Measurements from ENCODE around the gene TEX19.
"Not testable (repeated sequence)": the region's sequence is repeated elsewhere in the genome, so short reads cannot be mapped to it uniquely, and the experiment has no call there.

TEX19 gene

GRCh38 chr17:82400830-82401229 is 41.8 kb downstream of the TEX19 start:
- peak overlapping the region; percentile 66 for H3K4me3 Mint-ChIP-seq
- H3K9me3 Mint-ChIP-seq: no peaks in the 10 kb centered on the region
- H3K36me3 Mint-ChIP-seq: peaks cover 16% of the 10 kb centered on the region
- peak; percentile 75 for DNase-seq
- CTCF ChIA-PET: interaction anchor here (1.3 kb wide), 1 partner anchor 9 kb away, joined by 3 read pairs; no protein-coding TSS in a partner anchor
- H3K4me1 Mint-ChIP-seq: peaks cover 22% of the 10 kb centered on the region
- no peaks in the 10 kb centered on the region for H3K27me3 Mint-ChIP-seq
- H3K27ac Mint-ChIP-seq: peak overlapping the region; percentile 77

DNA sequence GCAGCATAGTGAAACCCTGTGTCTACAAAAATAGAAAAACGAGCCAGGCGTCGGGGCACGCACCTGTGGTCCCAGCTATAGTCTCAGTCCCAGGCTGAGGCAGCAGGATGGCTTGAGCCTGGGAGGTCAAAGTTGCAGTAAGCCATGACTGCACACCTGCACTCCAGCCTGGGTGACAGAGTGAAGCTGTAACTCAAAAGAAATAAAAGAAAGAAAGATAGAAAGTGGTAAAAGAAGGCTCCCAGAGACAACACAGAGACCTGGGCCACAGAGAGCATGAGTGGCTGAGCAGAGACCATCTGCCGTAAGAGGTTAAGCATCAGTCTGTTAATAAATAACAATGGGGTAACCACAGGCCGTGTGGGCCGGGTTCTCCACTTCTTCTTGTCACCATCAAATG is 43.8 kb downstream of the TEX19 start:
- no peak for DNase-seq
- CTCF ChIA-PET: no interaction called here

GRCh38 chr17:82403662-82404660 is 44.9 kb downstream of the TEX19 start:
- Mint-ChIP-seq H3K4me1 (peaks cover 29% of the 10 kb centered on the region), H3K4me3 (no peak overlapping the region), H3K36me3 (peaks cover 21% of the 10 kb centered on the region), H3K9me3 (no peaks in the 10 kb centered on the region), H3K27me3 (no peaks in the 10 kb centered on the region), H3K27ac (peak overlapping the region; percentile 19)
- DNase-seq: no peak
- CTCF ChIA-PET: no interaction called here

More for the DNA sequence above, 43.8 kb downstream of the TEX19 start:
- peaks cover 20% of the 10 kb centered on the region for H3K36me3 Mint-ChIP-seq
- H3K27ac Mint-ChIP-seq: no peak overlapping the region
- H3K9me3 Mint-ChIP-seq: no peaks in the 10 kb centered on the region
- no peak overlapping the region for H3K4me3 Mint-ChIP-seq
- no peaks in the 10 kb centered on the region for H3K27me3 Mint-ChIP-seq
- peaks cover 29% of the 10 kb centered on the region for H3K4me1 Mint-ChIP-seq

GRCh38 chr17:82405051-82405450 is 46.0 kb downstream of the TEX19 start:
- Mint-ChIP-seq H3K27ac (no peak overlapping the region), H3K4me1 (peaks cover 28% of the 10 kb centered on the region), H3K27me3 (no peaks in the 10 kb centered on the region), H3K36me3 (peaks cover 23% of the 10 kb centered on the region), H3K9me3 (no peaks in the 10 kb centered on the region), H3K4me3 (no peak overlapping the region)
- no peak for DNase-seq
- CTCF ChIA-PET: no interaction called here

DNA sequence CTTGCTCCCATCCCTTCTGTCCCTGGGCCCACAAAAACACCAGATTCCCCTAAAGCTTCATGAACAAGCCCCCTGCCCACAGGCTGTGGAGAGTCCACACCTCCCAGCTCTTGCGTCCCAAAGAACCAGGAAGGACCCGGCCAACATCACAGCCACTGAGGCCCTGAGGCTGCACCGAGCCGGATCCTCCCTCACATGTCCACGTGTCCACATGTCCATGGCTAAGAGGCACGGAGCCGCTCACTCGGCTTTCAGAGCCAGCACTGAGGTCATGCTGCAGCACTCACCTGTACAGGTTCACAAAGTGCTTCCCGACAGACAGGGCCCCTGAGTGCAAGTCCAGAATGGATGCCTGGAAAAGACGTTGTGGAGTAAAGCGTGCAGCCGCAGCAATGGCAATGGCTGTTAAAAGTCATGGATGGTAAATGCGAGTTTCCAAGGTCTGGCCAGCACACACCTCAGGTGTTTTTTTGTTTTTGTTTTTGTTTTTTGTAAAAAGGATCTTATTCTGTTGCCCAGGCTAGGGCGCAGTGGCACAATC is 47.2 kb downstream of the TEX19 start:
- no peaks in the 10 kb centered on the region for H3K27me3 Mint-ChIP-seq
- peaks cover 17% of the 10 kb centered on the region for H3K4me1 Mint-ChIP-seq
- CTCF ChIA-PET: no interaction called here
- no peak for DNase-seq
- no peak overlapping the region for H3K27ac Mint-ChIP-seq
- H3K4me3 Mint-ChIP-seq: no peak overlapping the region
- no peaks in the 10 kb centered on the region for H3K9me3 Mint-ChIP-seq
- peaks cover 20% of the 10 kb centered on the region for H3K36me3 Mint-ChIP-seq

DNA sequence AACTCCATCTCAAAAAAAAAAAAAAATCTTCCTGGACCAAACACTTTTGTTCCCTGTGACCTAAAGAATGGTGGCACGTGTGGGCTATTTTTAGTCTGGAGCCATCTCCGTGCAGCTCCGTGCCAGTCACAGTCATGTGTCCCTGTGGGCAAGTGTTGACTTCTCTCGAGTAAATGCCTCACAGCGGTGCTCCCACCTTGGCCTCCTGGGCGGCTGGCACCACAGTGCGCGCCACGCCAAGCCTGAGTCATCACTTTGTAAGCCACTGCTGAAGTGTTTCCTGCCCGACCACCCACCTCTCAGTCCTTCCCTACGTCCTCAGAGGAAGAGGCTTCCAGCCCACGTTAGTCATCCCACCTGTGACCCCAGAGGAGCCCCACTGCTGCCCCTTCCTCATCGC is 48.2 kb downstream of the TEX19 start:
- CTCF ChIA-PET: no interaction called here
- Mint-ChIP-seq H3K4me3 (no peak overlapping the region), H3K4me1 (peaks cover 7% of the 10 kb centered on the region), H3K27ac (no peak overlapping the region), H3K9me3 (no peaks in the 10 kb centered on the region), H3K27me3 (no peaks in the 10 kb centered on the region), H3K36me3 (peaks cover 17% of the 10 kb centered on the region)
- no peak for DNase-seq

DNA sequence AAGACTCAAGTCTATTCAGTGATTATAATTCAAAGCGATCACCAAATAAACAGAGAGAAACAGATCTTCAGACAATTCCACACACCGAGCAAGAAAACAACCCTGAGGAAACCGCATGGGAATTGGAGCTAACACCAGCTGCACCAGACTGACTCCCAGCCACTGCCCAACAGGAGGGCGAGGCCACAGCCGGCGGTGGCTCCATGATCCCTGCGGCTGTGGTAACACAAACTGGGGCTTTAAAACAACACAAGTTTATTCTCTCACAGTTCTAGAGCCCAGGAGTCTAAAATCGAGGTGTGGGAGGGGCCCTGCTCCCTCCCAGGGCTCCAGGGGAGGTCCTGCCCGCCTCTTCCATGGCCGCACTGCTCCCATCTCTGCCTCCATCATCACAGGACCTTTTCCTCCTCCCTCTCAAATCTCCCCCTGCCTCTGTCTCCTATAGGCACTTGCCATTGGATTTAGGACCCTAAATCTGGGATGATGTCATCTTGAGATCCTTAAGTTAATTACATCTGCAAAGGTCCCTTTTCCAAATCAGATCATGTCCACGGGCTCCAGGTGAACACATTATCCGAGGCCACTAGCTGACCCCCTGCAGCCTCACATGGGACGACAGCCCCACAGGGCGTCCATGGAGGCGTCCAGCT is 49.4 kb downstream of the TEX19 start:
- H3K36me3 Mint-ChIP-seq: peaks cover 11% of the 10 kb centered on the region
- H3K27ac Mint-ChIP-seq: no peak overlapping the region
- H3K4me1 Mint-ChIP-seq: peaks cover 7% of the 10 kb centered on the region
- H3K27me3 Mint-ChIP-seq: no peaks in the 10 kb centered on the region
- no peaks in the 10 kb centered on the region for H3K9me3 Mint-ChIP-seq
- CTCF ChIA-PET: no interaction called here
- H3K4me3 Mint-ChIP-seq: no peak overlapping the region
- DNase-seq: no peak

GRCh38 chr17:82408938-82409318 is 49.9 kb downstream of the TEX19 start:
- no peak overlapping the region for H3K4me3 Mint-ChIP-seq
- CTCF ChIA-PET: no interaction called here
- no peaks in the 10 kb centered on the region for H3K27me3 Mint-ChIP-seq
- DNase-seq: no peak
- H3K36me3 Mint-ChIP-seq: peaks cover 9% of the 10 kb centered on the region
- peaks cover 7% of the 10 kb centered on the region for H3K4me1 Mint-ChIP-seq
- H3K9me3 Mint-ChIP-seq: no peaks in the 10 kb centered on the region
- no peak overlapping the region for H3K27ac Mint-ChIP-seq

DNA sequence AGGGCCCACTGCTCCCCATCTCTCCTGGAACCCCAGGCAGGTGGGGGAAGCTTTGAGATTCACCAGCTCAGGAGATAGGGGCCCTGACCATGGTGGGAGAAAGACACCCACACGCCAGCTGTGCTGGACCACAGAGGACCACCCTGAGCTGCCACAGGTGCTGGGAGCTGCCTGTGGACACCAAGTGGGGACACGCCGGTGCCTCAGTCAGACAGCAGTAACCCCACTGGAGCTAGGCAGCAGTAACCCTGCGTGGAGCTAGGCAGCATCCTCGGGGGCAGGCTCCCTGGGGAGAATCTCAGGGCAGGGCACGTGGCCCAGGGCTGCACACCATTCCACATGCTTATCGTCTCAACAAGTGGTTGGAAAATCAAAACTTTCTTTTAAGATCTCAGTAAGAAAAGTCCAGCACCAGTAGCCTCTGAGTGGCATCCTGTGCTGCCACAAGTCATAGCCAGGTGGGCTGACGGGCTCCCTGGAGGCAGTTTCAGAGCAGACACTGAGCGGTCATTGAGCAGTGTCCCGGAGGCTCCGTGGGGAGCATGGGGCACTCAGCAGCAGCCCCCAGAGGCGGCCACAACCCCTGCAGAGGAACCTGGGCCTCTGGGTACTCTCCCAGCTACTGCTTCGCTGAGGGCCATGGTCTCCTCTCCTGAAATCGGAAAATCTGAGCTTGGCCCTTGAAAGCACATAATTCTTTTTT is 51.1 kb downstream of the TEX19 start:
- no peak for DNase-seq
- no peak overlapping the region for H3K4me3 Mint-ChIP-seq
- H3K27me3 Mint-ChIP-seq: no peaks in the 10 kb centered on the region
- no peak overlapping the region for H3K27ac Mint-ChIP-seq
- peaks cover 15% of the 10 kb centered on the region for H3K4me1 Mint-ChIP-seq
- H3K9me3 Mint-ChIP-seq: no peaks in the 10 kb centered on the region
- CTCF ChIA-PET: interaction anchor here (0.9 kb wide), 1 partner anchor 10 kb away, joined by 3 read pairs; no protein-coding TSS in a partner anchor
- H3K36me3 Mint-ChIP-seq: peaks cover 11% of the 10 kb centered on the region

DNA sequence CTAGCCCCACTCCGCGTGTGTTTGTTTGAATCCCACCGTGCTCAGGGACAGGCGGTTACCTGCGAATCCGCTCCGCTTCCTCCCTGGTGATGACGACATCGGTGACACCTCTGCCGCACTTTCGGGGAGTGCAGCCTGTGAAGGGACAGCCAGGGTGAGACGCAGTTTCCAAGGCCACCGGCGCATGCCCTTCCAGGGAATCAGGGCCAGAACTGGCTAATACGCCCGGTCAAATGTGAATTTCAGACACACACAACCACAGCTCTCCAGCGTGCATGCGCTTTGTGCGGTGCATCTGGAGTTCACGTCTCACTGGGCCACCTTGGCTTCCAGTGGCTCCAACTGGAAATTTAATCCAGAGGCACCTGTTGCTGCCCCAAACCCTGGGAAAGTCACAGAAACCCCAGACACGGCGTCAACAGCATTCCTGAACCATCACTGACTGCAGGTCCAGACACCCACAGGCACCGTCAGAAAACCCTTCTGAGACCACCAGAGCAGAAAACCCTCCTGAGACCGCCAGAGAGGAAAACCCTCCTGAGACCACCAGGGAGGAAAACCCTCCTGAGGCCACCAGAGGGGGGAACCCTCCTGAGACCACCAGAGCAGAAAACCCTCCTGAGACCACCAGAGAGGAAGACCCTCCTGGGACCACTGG is 52.5 kb downstream of the TEX19 start:
- H3K4me3 Mint-ChIP-seq: no peak overlapping the region
- H3K36me3 Mint-ChIP-seq: peaks cover 12% of the 10 kb centered on the region
- DNase-seq: no peak
- CTCF ChIA-PET: no interaction called here
- H3K27me3 Mint-ChIP-seq: no peaks in the 10 kb centered on the region
- H3K27ac Mint-ChIP-seq: no peak overlapping the region
- H3K4me1 Mint-ChIP-seq: peaks cover 18% of the 10 kb centered on the region
- no peaks in the 10 kb centered on the region for H3K9me3 Mint-ChIP-seq

GRCh38 chr17:82412081-82412480 is 53.0 kb downstream of the TEX19 start:
- peaks cover 12% of the 10 kb centered on the region for H3K36me3 Mint-ChIP-seq
- H3K4me3 Mint-ChIP-seq, H3K27me3 Mint-ChIP-seq, CTCF ChIA-PET, DNase-seq, H3K27ac Mint-ChIP-seq, H3K9me3 Mint-ChIP-seq: not testable (repeated sequence)
- H3K4me1 Mint-ChIP-seq: peaks cover 18% of the 10 kb centered on the region

GRCh38 chr17:82412535-82413520 is 53.8 kb downstream of the TEX19 start:
- H3K9me3 Mint-ChIP-seq: no peaks in the 10 kb centered on the region
- peaks cover 15% of the 10 kb centered on the region for H3K4me1 Mint-ChIP-seq
- H3K27me3 Mint-ChIP-seq: no peaks in the 10 kb centered on the region
- H3K36me3 Mint-ChIP-seq: peaks cover 7% of the 10 kb centered on the region
- CTCF ChIA-PET: interaction anchor here (1.3 to 1.8 kb wide), 2 partner anchors 60 to 177 kb away, joined by 4 to 6 read pairs; no protein-coding TSS in a partner anchor
- no peak for DNase-seq
- H3K4me3 Mint-ChIP-seq: no peak overlapping the region
- H3K27ac Mint-ChIP-seq: no peak overlapping the region
